Muscle layer of colon (tissue), 2 donors: Measurements from ENCODE around the gene IL3.
"Not testable (repeated sequence)": the region's sequence is repeated elsewhere in the genome, so short reads cannot be mapped to it uniquely, and the experiment has no call there.

Experiments
- H3K27ac ChIP-seq: one replicate; pipeline ENCODE4 v1.7.0; 2013; ENCODE audit warnings: low read depth, mild to moderate bottlenecking, low read length, moderate library complexity
- H3K27me3 ChIP-seq, 2 donors: one replicate each; pipeline ENCODE4 v1.7.0; 2013; ENCODE audit warnings: low read length in 2 of 2, mild to moderate bottlenecking in 2 of 2; ENCODE audit not compliant: insufficient read depth in 2 of 2, control insufficient read depth in 1 of 2
- H3K36me3 ChIP-seq: one replicate; pipeline ENCODE4 v1.7.0; 2013; ENCODE audit warnings: mild to moderate bottlenecking, low read length; ENCODE audit not compliant: insufficient read depth
- H3K4me1 ChIP-seq: one replicate; pipeline ENCODE4 v1.7.0; 2013; ENCODE audit warnings: mild to moderate bottlenecking, low read length; ENCODE audit not compliant: insufficient read depth
- H3K4me3 ChIP-seq, 2 donors: one replicate each; pipeline ENCODE4 v1.7.0; 2013; ENCODE audit warnings: low read length in 2 of 2, low read depth in 1 of 2, mild to moderate bottlenecking in 1 of 2, moderate library complexity in 1 of 2
- H3K9ac ChIP-seq: one replicate; pipeline ENCODE4 v1.7.0; 2013; ENCODE audit warnings: low read length
- H3K9me3 ChIP-seq: one replicate; pipeline ENCODE4 v1.7.0; 2013; ENCODE audit warnings: mild to moderate bottlenecking, low read length
- donor health status: abdominal sarcoma.
- donor health status: Adenocarcinoma of cecum.

The IL3 gene

GRCh38 chr5:132101385-132101880 is 41.0 kb downstream of the IL3 start:
- H3K27ac ChIP-seq, result no peak overlapping the region

DNA sequence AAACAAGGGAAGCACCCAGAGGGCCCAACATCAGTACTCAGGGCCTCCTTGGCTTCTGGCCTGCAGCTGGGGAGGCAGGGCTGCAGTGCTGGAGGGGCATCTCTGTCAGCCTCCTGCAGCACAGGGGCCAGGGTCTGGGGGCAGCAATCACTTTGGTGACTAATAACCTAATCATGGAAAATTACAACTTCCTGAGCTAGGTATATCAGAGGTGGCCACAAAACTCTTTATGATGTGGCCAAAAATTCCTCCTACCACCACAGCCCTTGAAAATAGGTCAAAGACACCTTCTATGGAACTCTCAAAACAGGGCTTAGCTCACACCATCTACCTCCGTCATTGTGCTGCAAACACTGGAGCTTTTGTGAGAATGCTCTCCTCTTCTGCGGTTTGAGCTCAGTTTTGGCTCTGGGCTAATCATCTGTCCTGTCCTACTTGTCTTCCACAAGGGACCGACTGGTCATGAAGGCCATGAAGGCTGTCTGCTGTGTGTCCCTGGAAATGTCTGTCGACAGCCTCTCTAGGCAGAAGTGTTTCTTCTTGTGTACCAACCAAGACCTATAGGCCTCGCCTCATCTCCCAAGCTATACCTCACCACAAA is 41.7 kb downstream of the IL3 start:
- no peaks in the 10 kb centered on the region for H3K9me3 ChIP-seq
- no peaks in the 10 kb centered on the region for H3K27me3 ChIP-seq
- H3K4me3 ChIP-seq, result no peak overlapping the region
- H3K36me3 ChIP-seq, result no peaks in the 10 kb centered on the region
- H3K4me1 ChIP-seq, result peaks cover 8% of the 10 kb centered on the region
- no peak overlapping the region for H3K27ac ChIP-seq
- no peak overlapping the region for H3K9ac ChIP-seq

More at GRCh38 chr5:132101385-132101880, 41.0 kb downstream of the IL3 start:
- Histone ChIP-seq H3K27me3 (no peaks in the 10 kb centered on the region), H3K36me3 (no peaks in the 10 kb centered on the region), H3K9me3 (no peaks in the 10 kb centered on the region), H3K9ac (no peak overlapping the region), H3K4me3 (no peak overlapping the region), H3K4me1 (peaks cover 8% of the 10 kb centered on the region)

DNA sequence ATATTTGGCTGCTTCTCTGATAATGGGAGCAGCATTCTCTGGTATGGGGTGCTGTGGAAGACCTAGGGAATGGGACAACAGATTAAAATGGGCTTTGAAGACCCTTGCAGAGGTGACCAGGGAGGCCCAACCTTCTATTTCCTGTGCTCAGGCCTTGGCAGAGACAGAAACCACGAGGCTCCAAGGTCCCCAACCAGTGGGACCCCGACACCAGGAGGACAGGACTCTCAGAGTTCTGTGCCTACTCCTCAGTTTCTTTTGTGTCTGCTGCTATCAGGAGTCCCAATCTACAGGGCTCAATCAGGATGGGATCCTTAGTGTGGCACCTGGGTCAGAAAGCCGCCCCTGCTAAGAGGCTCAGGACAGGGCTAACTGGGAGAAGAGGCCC is 42.5 kb downstream of the IL3 start:
- H3K36me3 ChIP-seq, result no peaks in the 10 kb centered on the region
- H3K27me3 ChIP-seq, result no peaks in the 10 kb centered on the region
- peaks cover 8% of the 10 kb centered on the region for H3K4me1 ChIP-seq
- H3K4me3 ChIP-seq, result no peak overlapping the region
- no peak overlapping the region for H3K27ac ChIP-seq
- no peak overlapping the region for H3K9ac ChIP-seq
- no peaks in the 10 kb centered on the region for H3K9me3 ChIP-seq

DNA sequence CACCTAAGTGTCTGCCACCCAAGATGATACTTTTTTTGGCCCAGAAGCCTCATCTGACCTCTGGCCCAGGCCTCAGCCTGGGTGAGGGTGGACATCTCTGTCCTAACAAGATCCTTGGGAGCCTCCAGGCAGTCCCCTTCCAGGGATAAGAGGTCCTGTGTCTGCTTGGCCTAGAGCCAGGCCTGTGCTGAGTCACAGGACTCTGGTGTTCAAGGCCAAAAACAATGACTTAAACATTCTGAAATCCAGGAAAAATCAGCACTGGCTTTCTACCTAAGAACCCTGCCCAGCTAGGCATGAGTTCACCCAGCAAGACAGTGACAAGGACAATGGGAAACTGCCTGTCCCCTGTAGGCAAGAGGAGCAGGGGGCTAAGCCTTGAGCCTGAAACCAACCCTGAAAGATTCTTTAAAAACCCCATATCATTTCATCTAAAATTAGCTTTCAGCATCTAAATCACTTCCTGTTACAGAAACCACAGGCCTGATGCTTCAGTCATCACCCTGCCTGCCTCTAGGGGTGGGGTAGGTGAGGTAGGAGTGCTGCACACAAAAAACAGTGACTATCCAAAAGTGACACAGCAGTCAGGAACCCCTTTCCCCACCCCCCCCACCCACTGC is 43.0 kb downstream of the IL3 start:
- peaks cover 8% of the 10 kb centered on the region for H3K4me1 ChIP-seq
- H3K36me3 ChIP-seq, result no peaks in the 10 kb centered on the region
- no peak overlapping the region for H3K27ac ChIP-seq
- H3K4me3 ChIP-seq, result no peak overlapping the region
- H3K9ac ChIP-seq, result no peak overlapping the region
- no peaks in the 10 kb centered on the region for H3K27me3 ChIP-seq
- H3K9me3 ChIP-seq, result no peaks in the 10 kb centered on the region

- peaks cover 8% of the 10 kb centered on the region for H3K4me1 ChIP-seq
- H3K4me3 ChIP-seq, result no peak overlapping the region
- no peaks in the 10 kb centered on the region for H3K27me3 ChIP-seq
- no peaks in the 10 kb centered on the region for H3K36me3 ChIP-seq
- H3K9me3 ChIP-seq, result no peaks in the 10 kb centered on the region
- no peak overlapping the region for H3K9ac ChIP-seq
- H3K27ac ChIP-seq, result no peak overlapping the region
These were observed 43.5 kb downstream of the IL3 start for GRCh38 chr5:132103969-132104391.

- Histone ChIP-seq H3K4me3 (no peak overlapping the region), H3K27ac (no peak overlapping the region), H3K9me3 (no peaks in the 10 kb centered on the region), H3K36me3 (no peaks in the 10 kb centered on the region), H3K9ac (no peak overlapping the region), H3K27me3 (no peaks in the 10 kb centered on the region), H3K4me1 (peaks cover 8% of the 10 kb centered on the region)
These were observed 44.1 kb downstream of the IL3 start for GRCh38 chr5:132104556-132104955.

- Histone ChIP-seq H3K4me3 (no peak overlapping the region), H3K27ac (no peak overlapping the region), H3K4me1 (peaks cover 8% of the 10 kb centered on the region), H3K27me3 (no peaks in the 10 kb centered on the region), H3K36me3 (no peaks in the 10 kb centered on the region), H3K9ac (no peak overlapping the region), H3K9me3 (no peaks in the 10 kb centered on the region)
These were observed 45.2 kb downstream of the IL3 start for GRCh38 chr5:132105688-132106087.

DNA sequence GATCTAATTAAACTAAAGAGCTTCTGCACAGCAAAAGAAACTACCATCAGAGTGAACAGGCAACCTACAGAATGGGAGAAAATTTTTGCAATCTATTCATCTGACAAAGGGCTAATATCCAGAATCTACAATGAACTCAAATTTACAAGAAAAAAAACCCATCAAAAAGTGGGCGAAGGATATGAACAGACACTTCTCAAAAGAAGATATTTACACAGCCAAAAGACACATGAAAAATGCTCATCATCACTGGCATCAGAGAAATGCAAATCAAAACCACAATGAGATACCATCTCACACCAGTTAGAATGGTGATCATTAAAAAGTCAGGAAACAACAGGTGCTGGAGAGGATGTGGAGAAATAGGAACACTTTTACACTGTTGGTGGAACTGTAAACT is 48.0 kb downstream of the IL3 start:
- not testable (repeated sequence) for H3K9ac ChIP-seq, H3K36me3 ChIP-seq, H3K27ac ChIP-seq, H3K4me3 ChIP-seq, H3K4me1 ChIP-seq, H3K9me3 ChIP-seq, H3K27me3 ChIP-seq

- not testable (repeated sequence) for H3K27ac ChIP-seq, H3K4me1 ChIP-seq, H3K9ac ChIP-seq, H3K36me3 ChIP-seq, H3K9me3 ChIP-seq, H3K4me3 ChIP-seq, H3K27me3 ChIP-seq
These were observed 48.5 kb downstream of the IL3 start for GRCh38 chr5:132108957-132109356.

- H3K27me3 ChIP-seq, result no peaks in the 10 kb centered on the region
- H3K36me3 ChIP-seq, result no peaks in the 10 kb centered on the region
- no peak overlapping the region for H3K4me3 ChIP-seq
- H3K9me3 ChIP-seq, result no peaks in the 10 kb centered on the region
- H3K27ac ChIP-seq, result no peak overlapping the region
- H3K4me1 ChIP-seq, result no peaks in the 10 kb centered on the region
- H3K9ac ChIP-seq, result no peak overlapping the region
These were observed 49.1 kb downstream of the IL3 start for GRCh38 chr5:132109494-132110053.

DNA sequence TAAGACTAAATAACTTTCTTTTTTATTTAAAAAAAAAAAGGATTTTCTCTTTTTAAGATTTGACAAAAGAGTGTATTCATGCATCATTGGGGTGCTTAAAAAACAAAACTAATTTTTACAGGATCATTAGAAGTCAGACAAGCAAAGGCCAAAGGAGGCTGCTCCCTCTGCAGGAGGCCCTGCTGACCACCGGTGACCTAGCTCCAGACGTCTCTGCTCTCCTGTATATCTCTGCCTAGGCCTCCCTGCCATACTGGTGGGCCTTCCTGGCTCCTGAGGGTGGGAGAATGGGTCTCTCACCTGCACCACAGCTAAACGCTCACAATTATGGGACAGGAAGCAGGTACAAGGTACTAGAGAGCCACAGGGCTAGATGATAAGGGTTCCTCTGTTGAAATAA is 49.7 kb downstream of the IL3 start:
- Histone ChIP-seq H3K4me1 (no peaks in the 10 kb centered on the region), H3K36me3 (no peaks in the 10 kb centered on the region), H3K9me3 (no peaks in the 10 kb centered on the region), H3K9ac (no peak overlapping the region), H3K4me3 (no peak overlapping the region), H3K27ac (no peak overlapping the region), H3K27me3 (no peaks in the 10 kb centered on the region)

- H3K9me3 ChIP-seq, result no peaks in the 10 kb centered on the region
- H3K36me3 ChIP-seq, result no peaks in the 10 kb centered on the region
These were observed 50.5 kb downstream of the IL3 start for GRCh38 chr5:132110930-132111329.

More at GRCh38 chr5:132110930-132111329, 50.5 kb downstream of the IL3 start:
- Histone ChIP-seq H3K9ac (no peak overlapping the region), H3K4me1 (no peaks in the 10 kb centered on the region), H3K27ac (no peak overlapping the region), H3K4me3 (no peak overlapping the region), H3K27me3 (no peaks in the 10 kb centered on the region)
